HepG2 (cell line): ENCODE measurements around the gene TMEM19. TPM values are rescaled to one million over a fixed set of nuclear protein-coding genes. Genes with fewer than 3 reads are reported as not detected.

Source experiments
- BRCA1 ChIP-seq: sonication (generic); formaldehyde crosslinking; IDR thresholded peaks from 2 replicates; pipeline ENCODE4 v1.4.0; 2020; ENCODE audit warnings: missing genetic modification reagents
- ETS1 ChIP-seq: sonication (generic); formaldehyde crosslinking; IDR thresholded peaks from 2 replicates; pipeline ENCODE4 v1.4.0; 2020; ENCODE audit warnings: missing genetic modification reagents
- HNRNPH1 ChIP-seq: fragments of 200-400 bp; formaldehyde crosslinking; optimal IDR thresholded peaks from 2 replicates; pipeline ENCODE3; 2017; ENCODE audit warnings: mild to moderate bottlenecking, low read depth, low read length
- ISL2 ChIP-seq: sonication (generic); formaldehyde crosslinking; IDR thresholded peaks from 2 replicates; pipeline ENCODE4 v1.5.0; 2020; ENCODE audit warnings: missing genetic modification reagents
- KAT7 ChIP-seq: IDR thresholded peaks from 2 replicates; pipeline ENCODE4 v1.6.1; 2018; ENCODE audit warnings: borderline replicate concordance, missing compliant biosample characterization
- KDM5A ChIP-seq: fragments of 200-600 bp; sonication (generic); IDR thresholded peaks from 2 replicates; pipeline ENCODE4 v1.7.0; 2018; ENCODE audit warnings: antibody characterized with exemption, mild to moderate bottlenecking, low read length, borderline replicate concordance
- MTA3 ChIP-seq: sonication (generic); formaldehyde crosslinking; IDR thresholded peaks from 2 replicates; pipeline ENCODE4 v1.4.0; 2020; ENCODE audit warnings: missing genetic modification reagents
- REST ChIP-seq, 2 experiments: IDR thresholded peaks; 2 replicates each; pipeline ENCODE4 v1.6.1; 2011 to 2012; ENCODE audit warnings: low read length in 2 of 2, borderline replicate concordance in 1 of 2, low read depth in 1 of 2, mild to moderate bottlenecking in 1 of 2, moderate library complexity in 1 of 2
- SMARCE1 ChIP-seq: fragments of 450-650 bp; IDR thresholded peaks from 2 replicates; pipeline ENCODE4 v1.6.1; 2017; ENCODE audit warnings: borderline replicate concordance
- TGIF2 ChIP-seq: IDR thresholded peaks from 2 replicates; pipeline ENCODE4 v1.6.1; 2016; ENCODE audit warnings: control low read depth, missing compliant biosample characterization
- ZBTB42 ChIP-seq: sonication (generic); formaldehyde crosslinking; IDR thresholded peaks from 2 replicates; pipeline ENCODE4 v1.5.0; 2020; ENCODE audit warnings: mild to moderate bottlenecking, missing genetic modification reagents
- ZNF12 ChIP-seq: sonication (generic); formaldehyde crosslinking; IDR thresholded peaks from 2 replicates; pipeline ENCODE4 v1.5.0; 2020; ENCODE audit warnings: missing genetic modification reagents
- ZNF605 ChIP-seq: sonication (generic); formaldehyde crosslinking; IDR thresholded peaks from 2 replicates; pipeline ENCODE4 v1.8.0; 2022; ENCODE audit warnings: mild to moderate bottlenecking, missing genetic modification reagents
- polyA plus RNA-seq, 8 experiments: library from polyadenylated mRNA; depleted of rRNA in 3 of 8; stranded (reverse) in 7 of 8; unstranded in 1 of 8; fragments of >200 nt; fragmentation: Illumina TruSeq in 4 of 8; extraction: Trizol in 4 of 8; gene quantifications; 2 replicates each; pipeline versions ENCODE4 v1.2.1 to v1.2.3, GENCODE V29; 2011 to 2016; ENCODE audit warnings: low read depth in 4 of 8, missing spikeins in 1 of 8, mixed read lengths in 1 of 8; ENCODE audit not compliant: insufficient read depth in 1 of 8
- total RNA-seq, 5 experiments: library from RNA; depleted of rRNA; stranded (reverse); fragments of >200 nt; fragmentation: Illumina TruSeq; extraction: Trizol; gene quantifications; 2 replicates each; pipeline ENCODE4 v1.2.3, GENCODE V29; 2016; ENCODE audit warnings: low read depth in 1 of 5
- TF ChIP-seq, protein P1 (sequence below): IDR thresholded peaks from 2 replicates; pipeline ENCODE4 v1.6.1; 2016; ENCODE audit warnings: low read depth
- TF ChIP-seq, protein P2 (sequence below): sonication (generic); formaldehyde crosslinking; IDR thresholded peaks from 2 replicates; pipeline ENCODE4 v1.4.0; 2020; ENCODE audit warnings: missing genetic modification reagents

TMEM19 gene
- total and polyA plus RNA-seq, 2 of the 13 experiments (the other 11 are each of a cell fraction or from before 2014, with no cell fraction given): 16.9 to 22.5 TPM

- 0 out of 4 replicates have a peak, but pooled peaks of 1 of the 2 experiments have one; percentile 21 for TF ChIP-seq REST (IDR thresholded peaks at IDR 0.05; ENCODE audit: borderline replicate concordance in 1 of 2, low read depth in 1 of 2, low read length in 2 of 2)
- TF ChIP-seq KAT7 (CRISPR knock-in tag): no peak
- TF ChIP-seq BRCA1: no peak
- no peak for TF ChIP-seq ISL2
- peak; percentile 42; the same call in 1 of the 2 replicates for TF ChIP-seq ZNF605 (CRISPR knock-in tag)
- no peak for TF ChIP-seq ETS1 (CRISPR knock-in tag)
- no peak for TF ChIP-seq ZBTB42
- TF ChIP-seq MTA3 (CRISPR knock-in tag): no peak
- peak; percentile 69; the same call in 1 of the 2 replicates for TF ChIP-seq TGIF2 (CRISPR knock-in tag)
- peak; percentile 81; the same call in 1 of the 2 replicates for TF ChIP-seq KDM5A
- TF ChIP-seq, protein P1, sequence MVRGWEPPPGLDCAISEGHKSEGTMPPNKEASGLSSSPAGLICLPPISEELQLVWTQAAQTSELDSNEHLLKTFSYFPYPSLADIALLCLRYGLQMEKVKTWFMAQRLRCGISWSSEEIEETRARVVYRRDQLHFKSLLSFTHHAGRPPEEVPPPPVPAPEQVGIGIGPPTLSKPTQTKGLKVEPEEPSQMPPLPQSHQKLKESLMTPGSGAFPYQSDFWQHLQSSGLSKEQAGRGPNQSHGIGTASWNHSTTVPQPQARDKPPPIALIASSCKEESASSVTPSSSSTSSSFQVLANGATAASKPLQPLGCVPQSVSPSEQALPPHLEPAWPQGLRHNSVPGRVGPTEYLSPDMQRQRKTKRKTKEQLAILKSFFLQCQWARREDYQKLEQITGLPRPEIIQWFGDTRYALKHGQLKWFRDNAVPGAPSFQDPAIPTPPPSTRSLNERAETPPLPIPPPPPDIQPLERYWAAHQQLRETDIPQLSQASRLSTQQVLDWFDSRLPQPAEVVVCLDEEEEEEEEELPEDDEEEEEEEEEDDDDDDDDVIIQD (CRISPR knock-in tag): peak; percentile 61; the same call in 1 of the 2 replicates
- TF ChIP-seq HNRNPH1: peak; percentile 78
- no peak for TF ChIP-seq ZNF12 (CRISPR knock-in tag)
- no peak for TF ChIP-seq SMARCE1
- TF ChIP-seq, protein P2, sequence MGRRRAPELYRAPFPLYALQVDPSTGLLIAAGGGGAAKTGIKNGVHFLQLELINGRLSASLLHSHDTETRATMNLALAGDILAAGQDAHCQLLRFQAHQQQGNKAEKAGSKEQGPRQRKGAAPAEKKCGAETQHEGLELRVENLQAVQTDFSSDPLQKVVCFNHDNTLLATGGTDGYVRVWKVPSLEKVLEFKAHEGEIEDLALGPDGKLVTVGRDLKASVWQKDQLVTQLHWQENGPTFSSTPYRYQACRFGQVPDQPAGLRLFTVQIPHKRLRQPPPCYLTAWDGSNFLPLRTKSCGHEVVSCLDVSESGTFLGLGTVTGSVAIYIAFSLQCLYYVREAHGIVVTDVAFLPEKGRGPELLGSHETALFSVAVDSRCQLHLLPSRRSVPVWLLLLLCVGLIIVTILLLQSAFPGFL: no peak
Measured at GRCh38 chr12:71663561-71664410, 22.1 kb upstream of the TMEM19 start, which contains the start of the genes THAP2 and ZFC3H1 (continued).
